K562 (cell line): ENCODE measurements around the gene PCDHGC4. TPM values are rescaled to one million over a fixed set of nuclear protein-coding genes. Genes with fewer than 3 reads are reported as not detected.

ENCODE experiments used
- ARID4B ChIP-seq: sonication (generic); formaldehyde crosslinking; IDR thresholded peaks from 2 replicates; pipeline ENCODE4 v1.8.0; 2022; ENCODE audit warnings: mild to moderate bottlenecking, missing genetic modification reagents
- CEBPG ChIP-seq, 3 experiments: fragments of 200-800 bp in 1 of 3; sonication (Bioruptor generic) in 1 of 3; sonication (generic) in 1 of 3; formaldehyde crosslinking in 1 of 3; IDR thresholded peaks in 2 of 3; conservative IDR thresholded peaks in 1 of 3; 2 replicates each; pipeline versions ENCODE4 v1.6.1 to v1.8.0; 2016 to 2022; ENCODE audit warnings: missing compliant biosample characterization in 2 of 3, missing genetic modification characterization in 2 of 3, mild to moderate bottlenecking in 1 of 3, missing genetic modification reagents in 1 of 3
- GTF2E2 ChIP-seq: fragments of 200-800 bp; sonication (Bioruptor generic); IDR thresholded peaks from 2 replicates; pipeline ENCODE4 v1.6.1; 2016; ENCODE audit warnings: missing genetic modification characterization, missing compliant biosample characterization
- HDAC8 ChIP-seq: fragments of 450-650 bp; IDR thresholded peaks from 2 replicates; pipeline ENCODE4 v1.6.1; 2016; ENCODE audit warnings: mild to moderate bottlenecking, missing genetic modification characterization, moderate library complexity, missing compliant biosample characterization
- L3MBTL2 ChIP-seq: fragments of 450-650 bp; IDR thresholded peaks from 2 replicates; pipeline ENCODE4 v1.6.1; 2016; ENCODE audit warnings: mild to moderate bottlenecking, moderate library complexity
- MAFG ChIP-seq: fragments of 450-650 bp; conservative IDR thresholded peaks from 2 replicates; pipeline ENCODE4 v1.6.1; 2016; ENCODE audit warnings: missing genetic modification characterization, missing compliant biosample characterization
- MED1 ChIP-seq: sonication (generic); formaldehyde crosslinking; IDR thresholded peaks from 2 replicates; pipeline ENCODE4 v1.8.1; 2023; ENCODE audit warnings: missing genetic modification reagents, borderline replicate concordance
- NFIX ChIP-seq: fragments of 250-450 bp; sonication (Bioruptor Pico); IDR thresholded peaks from 2 replicates; pipeline ENCODE4 v1.4.0; 2020; ENCODE audit warnings: low read depth, mild to moderate bottlenecking, moderate library complexity
- NR3C1 ChIP-seq: sonication (generic); formaldehyde crosslinking; IDR thresholded peaks from 2 replicates; pipeline ENCODE4 v1.8.1; 2022; ENCODE audit warnings: missing genetic modification reagents
- OTX1 ChIP-seq: fragments of 450-650 bp; formaldehyde crosslinking; IDR thresholded peaks from 2 replicates; pipeline ENCODE4 v1.4.0; 2022; ENCODE audit warnings: mild to moderate bottlenecking
- RBM14 ChIP-seq: fragments of 200-400 bp; formaldehyde crosslinking; IDR thresholded peaks from 2 replicates; pipeline ENCODE4 v1.6.1; 2018; ENCODE audit warnings: low read depth, mild to moderate bottlenecking, low read length, moderate library complexity, borderline replicate concordance; ENCODE audit not compliant: insufficient read depth
- RBM22 ChIP-seq: fragments of 200-400 bp; formaldehyde crosslinking; IDR thresholded peaks from 2 replicates; pipeline ENCODE4 v1.6.1; 2018; ENCODE audit warnings: low read length, low read depth; ENCODE audit not compliant: poor library complexity, severe bottlenecking
- RFX5 ChIP-seq: IDR thresholded peaks from 2 replicates; pipeline ENCODE4 v1.6.1; 2011; ENCODE audit warnings: low read depth, mild to moderate bottlenecking, improper control_type of control experiment, low read length
- SETDB1 ChIP-seq: IDR thresholded peaks from one replicate; pipeline ENCODE4 v1.6.1; 2012; ENCODE audit warnings: low read length, control low read depth, inconsistent platforms
- STAG1 ChIP-seq: sonication (generic); formaldehyde crosslinking; IDR thresholded peaks from 2 replicates; pipeline ENCODE4 v1.5.0; 2020; ENCODE audit warnings: missing genetic modification reagents, borderline replicate concordance
- STAT5B ChIP-seq: fragments of 250-450 bp; sonication (Bioruptor Pico); IDR thresholded peaks from 2 replicates; pipeline ENCODE4 v1.8.0; 2021; ENCODE audit warnings: mild to moderate bottlenecking, inconsistent platforms
- ZBTB1 ChIP-seq: sonication (generic); formaldehyde crosslinking; IDR thresholded peaks from 2 replicates; pipeline ENCODE4 v1.8.1; 2023; ENCODE audit warnings: missing genetic modification reagents, low read depth, mild to moderate bottlenecking, borderline replicate concordance
- ZBTB9 ChIP-seq: fragments of 450-650 bp; formaldehyde crosslinking; IDR thresholded peaks from 2 replicates; pipeline ENCODE4 v1.4.0; 2020; ENCODE audit warnings: mild to moderate bottlenecking, moderate library complexity
- ZNF146 ChIP-seq: IDR thresholded peaks from one replicate; pipeline ENCODE4 v1.6.1; 2018; ENCODE audit warnings: missing compliant biosample characterization; ENCODE audit not compliant: unreplicated experiment
- ZNF24 ChIP-seq: fragments of 450-650 bp; IDR thresholded peaks from 2 replicates; pipeline ENCODE4 v1.6.1; 2016
- ZNF707 ChIP-seq: fragments of 250-450 bp; sonication (Bioruptor Pico); conservative IDR thresholded peaks from 2 replicates; pipeline ENCODE4 v1.8.0; 2022; ENCODE audit warnings: inconsistent platforms, mild to moderate bottlenecking, moderate library complexity
- ZNF764 ChIP-seq: fragments of 250-450 bp; sonication (Bioruptor Pico); IDR thresholded peaks from 2 replicates; pipeline ENCODE4 v1.4.0; 2020; ENCODE audit warnings: low read depth, mild to moderate bottlenecking, moderate library complexity
- polyA plus RNA-seq, 8 experiments: library from polyadenylated mRNA; depleted of rRNA in 4 of 8; stranded (reverse) in 5 of 8; unstranded in 3 of 8; fragments of >200 nt; fragmentation: Nextera tagmentation in 2 of 8; fragmentation: Illumina TruSeq in 1 of 8; extraction: Ambion mirVana in 2 of 8; extraction: Trizol in 1 of 8; gene quantifications; 2 replicates each; pipeline versions ENCODE4 v1.2.1 to v1.2.3, GENCODE V29; 2011 to 2014; ENCODE audit warnings: inconsistent platforms in 1 of 8, missing spikeins in 1 of 8
- total RNA-seq, 7 experiments: library from RNA; depleted of rRNA in 6 of 7; stranded (reverse); fragments of >200 nt in 6 of 7; fragmentation: Illumina TruSeq in 2 of 7; extraction: Trizol in 2 of 7; gene quantifications; 2 replicates each; pipeline versions ENCODE4 v1.2.1 to v1.2.3, GENCODE V29; 2011 to 2021; ENCODE audit warnings: low replicate concordance in 1 of 7
- TF ChIP-seq, protein P1 (sequence below): IDR thresholded peaks from 2 replicates; pipeline ENCODE4 v1.6.1; 2016; ENCODE audit warnings: missing genetic modification characterization, missing compliant biosample characterization

PCDHGC4 gene
- total and polyA plus RNA-seq, 9 of the 15 experiments (the other 6 are each of a cell fraction or from before 2014, with no cell fraction given), result 0.05 TPM; not detected in 8

DNA sequence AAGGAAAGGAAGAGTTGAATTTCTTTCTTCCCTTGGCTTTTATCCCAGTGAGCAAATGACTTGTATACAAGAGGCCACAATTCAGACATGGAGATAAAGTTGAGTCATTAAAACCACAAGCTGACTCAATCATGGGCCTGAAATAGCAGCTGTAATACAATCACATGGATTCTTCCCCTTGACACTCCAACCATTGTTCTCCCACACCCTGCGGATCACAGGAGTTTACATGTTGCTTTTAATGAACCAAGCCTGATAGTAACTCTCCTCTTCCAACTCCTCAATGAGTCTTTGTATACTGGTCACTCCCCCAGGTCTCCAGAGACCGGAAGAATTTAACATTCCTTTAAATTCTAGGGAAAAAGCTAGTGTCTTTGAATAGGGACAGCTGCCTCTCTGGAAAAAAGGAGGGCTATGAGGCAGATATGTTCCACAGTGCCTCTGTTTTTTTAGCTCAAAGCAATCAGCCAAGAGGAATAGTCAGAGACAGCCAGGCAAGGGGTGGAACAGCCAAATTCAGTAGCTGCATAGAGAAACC is 36.5 kb downstream of the PCDHGC4 start (continued):
- no peak for TF ChIP-seq ZNF764 (CRISPR knock-in tag)
- TF ChIP-seq ZBTB9 (CRISPR knock-in tag), result no peak
- no peak for TF ChIP-seq RBM14
- no peak for TF ChIP-seq ZNF707 (CRISPR knock-in tag)
- no peak for TF ChIP-seq MED1 (CRISPR knock-in tag)
- TF ChIP-seq GTF2E2 (tag), result no peak
- TF ChIP-seq ZBTB1 (CRISPR knock-in tag), result no peak
- peak; percentile 66 for TF ChIP-seq L3MBTL2
- TF ChIP-seq, protein P1, sequence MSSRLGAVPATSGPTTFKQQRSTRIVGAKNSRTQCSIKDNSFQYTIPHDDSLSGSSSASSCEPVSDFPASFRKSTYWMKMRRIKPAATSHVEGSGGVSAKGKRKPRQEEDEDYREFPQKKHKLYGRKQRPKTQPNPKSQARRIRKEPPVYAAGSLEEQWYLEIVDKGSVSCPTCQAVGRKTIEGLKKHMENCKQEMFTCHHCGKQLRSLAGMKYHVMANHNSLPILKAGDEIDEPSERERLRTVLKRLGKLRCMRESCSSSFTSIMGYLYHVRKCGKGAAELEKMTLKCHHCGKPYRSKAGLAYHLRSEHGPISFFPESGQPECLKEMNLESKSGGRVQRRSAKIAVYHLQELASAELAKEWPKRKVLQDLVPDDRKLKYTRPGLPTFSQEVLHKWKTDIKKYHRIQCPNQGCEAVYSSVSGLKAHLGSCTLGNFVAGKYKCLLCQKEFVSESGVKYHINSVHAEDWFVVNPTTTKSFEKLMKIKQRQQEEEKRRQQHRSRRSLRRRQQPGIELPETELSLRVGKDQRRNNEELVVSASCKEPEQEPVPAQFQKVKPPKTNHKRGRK (tag), result no peak
- TF ChIP-seq HDAC8 (tag), result no peak
- TF ChIP-seq RFX5, result no peak
- no peak for TF ChIP-seq ARID4B
- TF ChIP-seq RBM22, result no peak
- TF ChIP-seq NR3C1, result no peak
- no peak for TF ChIP-seq OTX1 (CRISPR knock-in tag)
- no peak for TF ChIP-seq SETDB1
- TF ChIP-seq STAG1 (CRISPR knock-in tag), result no peak
- no peak for TF ChIP-seq ZNF146 (CRISPR knock-in tag)
- TF ChIP-seq NFIX (CRISPR knock-in tag), result no peak
- TF ChIP-seq CEBPG (CRISPR knock-in tag; IDR thresholded peaks at IDR 0.05), result peak; percentile 78
- TF ChIP-seq CEBPG (tag; conservative IDR thresholded peaks at IDR 0.05 in 1 of 2, IDR thresholded peaks at IDR 0.05 in 1 of 2), result peak; percentile 56 to 86; a peak in 3 of 4 replicates
- TF ChIP-seq MAFG, result no peak
- no peak; the same call in 1 of the 2 replicates for TF ChIP-seq ZNF24
- TF ChIP-seq STAT5B (CRISPR knock-in tag), result no peak
